A549 (cell line): ENCODE data around the gene ULK2.

Experiments
- CTCF ChIP-seq: fragments of >200 bp; sonication (Bioruptor Twin); formaldehyde crosslinking; IDR thresholded peaks from 3 replicates; pipeline ENCODE4 v1.5.1; 2016
- EP300 ChIP-seq, 2 experiments: fragments of >200 bp; sonication (Bioruptor Twin); formaldehyde crosslinking; IDR thresholded peaks; 2 replicates in 1 of 2; 3 replicates in 1 of 2; pipeline ENCODE4 v1.6.1; 2016 to 2017
- KDM5A ChIP-seq: fragments of 200-600 bp; sonication (generic); IDR thresholded peaks from 2 replicates; pipeline ENCODE4 v1.6.1; 2016; ENCODE audit warnings: antibody characterized with exemption, mild to moderate bottlenecking
- NR3C1 ChIP-seq: fragments of >200 bp; sonication (Bioruptor Twin); formaldehyde crosslinking; IDR thresholded peaks from 3 replicates; pipeline ENCODE4 v1.6.1; 2017
- POLR2A ChIP-seq: IDR thresholded peaks from 2 replicates; pipeline ENCODE4 v1.6.1; 2012; ENCODE audit warnings: mild to moderate bottlenecking, low read length
- RAD21 ChIP-seq, 2 experiments: fragments of >200 bp in 1 of 2; sonication (Bioruptor Twin) in 1 of 2; formaldehyde crosslinking in 1 of 2; IDR thresholded peaks in 1 of 2; conservative IDR thresholded peaks in 1 of 2; 2 replicates in 1 of 2; 3 replicates in 1 of 2; pipeline ENCODE4 v1.6.1; 2012 to 2018; ENCODE audit warnings: inconsistent platforms in 1 of 2
- RARB ChIP-seq: fragments of 250-450 bp; sonication (Bioruptor Pico); IDR thresholded peaks from 2 replicates; pipeline ENCODE4 v1.8.0; 2021; ENCODE audit warnings: mild to moderate bottlenecking, moderate library complexity
- RNF2 ChIP-seq: fragments of 200-600 bp; sonication (generic); IDR thresholded peaks from 2 replicates; pipeline ENCODE4 v1.6.1; 2016; ENCODE audit warnings: low read depth, mild to moderate bottlenecking, antibody characterized with exemption, moderate library complexity, borderline replicate concordance
- SREBF2 ChIP-seq: fragments of 450-650 bp; IDR thresholded peaks from 2 replicates; pipeline ENCODE4 v1.6.1; 2014; ENCODE audit warnings: mild to moderate bottlenecking, moderate library complexity
- ZNF302 ChIP-seq: fragments of 250-450 bp; sonication (Bioruptor Pico); IDR thresholded peaks from 2 replicates; pipeline ENCODE4 v1.9.0; 2021; ENCODE audit warnings: inconsistent platforms, mild to moderate bottlenecking, moderate library complexity

DNA sequence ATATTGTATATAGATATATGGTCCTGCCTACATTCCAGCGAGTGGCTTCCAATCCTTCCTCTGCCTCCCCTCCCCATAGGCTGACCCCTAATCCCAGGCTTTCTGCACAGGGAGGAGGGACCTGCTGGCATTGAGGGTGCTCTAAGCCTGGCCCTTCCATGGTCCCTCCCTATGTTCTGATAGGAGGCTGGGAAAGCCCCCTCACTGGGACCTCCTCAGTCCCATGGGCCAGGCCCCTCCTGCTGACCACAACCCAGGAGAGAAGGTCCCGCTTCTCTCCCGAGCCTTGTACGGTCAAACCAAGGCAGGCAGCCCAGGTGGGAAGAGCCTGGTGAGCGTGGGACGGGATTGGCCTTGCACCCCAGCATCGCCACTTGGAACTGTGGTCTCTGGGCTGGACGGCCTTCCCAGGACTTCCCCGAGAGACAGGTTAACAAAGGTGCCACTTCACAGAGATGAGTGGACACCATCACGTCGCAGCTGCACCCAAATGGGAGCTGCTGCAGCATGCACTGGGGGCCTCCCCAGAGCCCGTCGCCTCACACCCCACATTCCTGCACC is 120.5 kb downstream of the ULK2 start:
- TF ChIP-seq SREBF2 (no peak), CTCF (no peak), KDM5A (no peak), RNF2 (no peak), ZNF302 (no peak), EP300 (IDR thresholded peaks at IDR 0.05) (no peak), POLR2A (peak; percentile 84), NR3C1 (no peak), RAD21 (conservative IDR thresholded peaks at IDR 0.05 in 1 of 2, IDR thresholded peaks at IDR 0.05 in 1 of 2) (no peak), RARB (CRISPR knock-in tag) (no peak; the same call in 1 of the 2 replicates)
